HG03575 (cell line): Measurements from ENCODE around the gene DCX.

Source experiments
- ATAC-seq: cut with Tn5 transposase; IDR thresholded peaks from one replicate; pipeline ENCODE4 v1.9.1; 2021; ENCODE audit not compliant: unreplicated experiment, insufficient number of reproducible peaks, low FRiP score; ENCODE audit errors: extremely low read depth

The DCX gene

GRCh38 chrX:111411983-111412382 lies at the start of gene DCX:
Gene DCX (minus strand): TSS chrX:111412192. CDS start chrX:111410398, 1,794 bp downstream.
- no peak for ATAC-seq

- no peak for ATAC-seq
These were observed 48.6 kb upstream of the DCX start for GRCh38 chrX:111460607-111461006.

GRCh38 chrX:111447298-111447697 lies 35.3 kb upstream of the DCX start:
- no peak for ATAC-seq

DNA sequence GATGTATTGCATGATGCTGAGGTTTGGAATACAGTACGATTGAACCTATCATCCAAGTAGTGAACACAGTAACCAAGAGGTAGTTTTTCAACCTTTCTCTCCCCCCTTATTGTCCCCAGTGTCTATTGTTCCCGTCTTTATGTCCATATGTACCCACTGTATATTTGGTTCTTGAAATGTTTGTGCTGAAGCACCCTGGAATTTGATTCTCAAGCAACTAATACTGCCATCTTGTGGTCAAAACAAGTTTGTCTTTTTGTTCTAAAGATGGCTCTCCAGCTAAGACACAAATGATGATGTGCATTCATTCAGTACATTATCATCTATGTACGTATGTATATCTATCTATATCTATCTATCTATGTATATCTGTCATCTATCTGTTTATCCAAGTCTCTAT lies 33.5 kb upstream of the DCX start:
- no peak for ATAC-seq

DNA sequence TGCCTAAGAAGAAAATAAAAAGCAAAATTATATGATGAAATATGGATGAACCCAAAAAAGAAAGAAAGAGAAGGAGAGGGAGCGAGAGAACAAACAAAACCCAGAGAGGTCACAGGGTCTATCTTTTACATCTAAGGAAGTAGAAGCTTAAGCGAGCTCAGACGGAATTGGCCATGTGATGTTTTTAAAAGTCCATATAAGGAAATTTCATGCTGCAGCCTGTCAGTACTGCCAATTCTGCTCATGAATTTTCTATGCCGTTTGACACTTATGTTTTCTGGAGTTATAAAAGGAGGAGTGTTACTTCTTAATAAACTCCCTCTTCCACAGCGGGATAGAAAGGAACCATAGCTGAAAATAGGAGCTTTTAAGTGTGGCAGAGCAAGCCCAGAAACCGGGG lies 32.9 kb upstream of the DCX start:
- ATAC-seq, result no peak

DNA sequence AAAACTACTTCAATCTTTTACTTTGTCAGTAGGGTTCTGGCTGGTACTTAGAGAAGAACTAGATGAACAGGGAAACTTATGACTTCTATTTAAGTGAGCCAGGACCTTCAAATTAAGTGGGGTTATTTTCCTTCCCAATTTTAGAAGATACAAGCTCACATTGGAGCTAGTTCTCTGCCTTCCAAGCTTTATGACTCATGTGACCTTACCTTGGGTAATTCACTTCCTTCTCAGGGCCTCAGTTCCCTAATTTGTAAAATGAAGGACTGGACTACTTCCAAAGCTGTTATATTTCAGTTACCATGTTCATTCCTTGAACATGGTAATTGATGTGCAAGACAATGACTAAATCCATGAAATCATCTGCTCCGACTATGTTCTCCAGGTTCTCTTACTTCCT lies 32.0 kb upstream of the DCX start:
- ATAC-seq, result no peak

DNA sequence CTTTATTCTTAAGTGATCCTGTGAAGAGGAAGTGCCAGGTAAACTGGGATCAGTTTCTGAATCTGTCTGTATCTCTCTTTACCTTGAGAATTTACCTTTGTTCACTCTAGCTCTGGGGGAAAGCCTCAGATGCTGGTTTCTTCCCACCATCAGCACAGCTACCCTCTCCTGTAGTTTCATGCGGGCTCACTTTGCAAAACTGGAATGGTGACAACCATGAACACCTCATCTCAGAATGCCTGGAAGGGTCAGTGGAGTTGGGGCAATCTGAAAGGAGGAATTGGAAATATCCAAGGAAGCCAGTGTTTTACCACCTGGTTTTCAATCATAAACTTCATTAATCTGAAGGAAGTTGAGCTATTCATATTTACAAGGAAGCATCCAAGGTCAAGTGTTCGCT lies 30.8 kb upstream of the DCX start:
- ATAC-seq, result no peak

DNA sequence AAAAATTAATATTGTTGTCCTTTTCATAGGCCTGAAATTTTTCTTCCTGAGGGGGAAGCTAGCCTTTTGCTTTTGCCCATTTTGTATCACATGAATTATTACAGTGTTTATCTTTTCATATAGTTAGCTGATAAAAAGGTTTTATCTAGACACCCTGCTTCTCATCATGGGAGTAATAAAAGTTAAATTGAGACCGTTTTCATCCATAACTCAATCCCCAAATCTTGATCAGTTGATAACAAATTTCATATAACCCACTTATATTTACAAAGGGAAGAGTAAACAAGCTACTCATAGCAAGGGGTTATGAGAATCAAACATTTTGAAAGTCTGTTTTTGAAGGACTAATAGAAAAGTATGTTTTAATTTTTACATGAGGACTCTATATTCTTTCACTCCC lies 23.5 kb upstream of the DCX start:
- ATAC-seq, result no peak

- ATAC-seq, result no peak
These were observed 19.0 kb upstream of the DCX start for GRCh38 chrX:111431001-111431400.

- no peak for ATAC-seq
These were observed 435 bp downstream of the DCX start for GRCh38 chrX:111411557-111411956.

DNA sequence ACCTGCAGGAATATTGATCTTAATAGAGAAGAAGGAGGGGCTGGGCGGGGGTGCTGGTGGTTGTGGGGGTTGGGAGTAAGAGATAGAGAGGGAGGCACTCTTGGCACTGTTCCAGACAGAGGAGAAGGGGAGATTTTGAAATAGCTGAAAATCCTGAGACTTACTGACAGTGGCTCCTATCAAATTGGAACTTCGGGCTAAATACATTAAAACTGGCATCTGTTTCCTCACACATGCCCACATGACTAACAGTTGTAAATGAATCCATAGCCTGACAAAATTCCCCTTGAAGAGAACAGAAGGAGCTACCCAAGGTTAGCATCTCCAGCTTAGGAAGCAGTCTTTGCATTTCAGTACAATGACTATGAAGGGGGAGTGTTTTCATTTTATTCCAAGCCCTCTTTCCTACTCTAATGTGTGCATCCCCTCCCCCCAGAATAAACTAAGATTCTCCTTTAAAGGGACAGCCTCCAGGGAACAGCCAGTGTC lies 1.4 kb downstream of the DCX start:
- no peak for ATAC-seq

DNA sequence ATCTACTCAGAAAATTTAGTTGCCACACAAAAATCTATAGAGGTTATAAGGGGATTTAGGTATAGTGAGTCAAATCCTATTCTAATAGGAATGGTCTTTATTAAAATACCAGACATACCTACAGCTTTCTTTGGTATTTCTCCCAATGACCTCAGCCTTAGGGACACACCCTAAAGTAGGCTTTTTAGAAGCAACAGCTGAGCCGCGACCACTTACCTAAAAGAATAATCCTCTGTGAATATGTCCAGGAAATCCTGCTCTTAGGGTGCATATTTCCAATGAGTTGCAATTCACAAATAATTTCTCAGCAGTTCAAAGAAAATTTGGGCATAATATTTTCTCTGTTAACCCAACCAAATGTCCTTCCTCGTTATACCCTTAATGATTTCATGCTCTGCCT lies 2.7 kb downstream of the DCX start:
- no peak for ATAC-seq

GRCh38 chrX:111407948-111408347 lies 4.0 kb downstream of the DCX start:
- no peak for ATAC-seq

DNA sequence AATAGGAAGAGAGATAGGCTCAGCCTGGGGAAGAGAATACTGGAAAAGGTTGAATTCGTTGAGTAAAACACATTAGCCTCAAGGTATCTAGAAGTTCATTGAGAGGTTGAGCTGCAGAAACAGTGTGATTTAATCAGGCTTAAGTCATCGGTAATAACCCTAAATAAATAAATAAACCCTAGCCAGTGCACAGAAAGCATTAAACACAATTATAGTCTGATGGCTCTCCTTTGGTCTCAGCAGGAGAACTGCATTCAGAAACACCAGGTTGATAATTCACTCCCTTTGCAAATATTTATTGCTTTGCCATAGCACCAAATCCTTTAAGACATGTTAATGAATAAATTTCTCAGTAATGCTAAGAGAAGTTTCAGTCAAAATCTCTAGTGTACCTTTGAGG lies 9.6 kb downstream of the DCX start:
- no peak for ATAC-seq

- ATAC-seq, result no peak
These were observed 16.8 kb downstream of the DCX start for GRCh38 chrX:111395149-111395548.

DNA sequence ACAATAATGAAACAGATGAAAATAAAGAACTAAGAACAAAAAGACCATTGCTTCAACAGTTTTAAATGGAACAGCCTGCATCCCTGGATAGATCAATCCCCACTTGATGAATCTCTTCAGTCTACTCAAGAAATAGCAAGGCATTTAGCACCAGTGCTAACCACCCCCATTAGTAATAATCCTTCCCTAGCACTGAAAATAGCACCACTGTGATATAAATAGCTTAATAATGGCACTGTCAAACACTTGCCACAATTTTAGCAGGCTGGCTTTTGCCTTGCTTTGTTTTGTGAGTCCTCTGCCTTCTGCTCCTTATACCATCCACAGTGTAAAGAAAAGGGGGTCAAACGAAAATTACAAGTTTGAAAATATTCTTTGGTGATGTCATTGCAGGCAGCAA lies 17.4 kb downstream of the DCX start:
- no peak for ATAC-seq

DNA sequence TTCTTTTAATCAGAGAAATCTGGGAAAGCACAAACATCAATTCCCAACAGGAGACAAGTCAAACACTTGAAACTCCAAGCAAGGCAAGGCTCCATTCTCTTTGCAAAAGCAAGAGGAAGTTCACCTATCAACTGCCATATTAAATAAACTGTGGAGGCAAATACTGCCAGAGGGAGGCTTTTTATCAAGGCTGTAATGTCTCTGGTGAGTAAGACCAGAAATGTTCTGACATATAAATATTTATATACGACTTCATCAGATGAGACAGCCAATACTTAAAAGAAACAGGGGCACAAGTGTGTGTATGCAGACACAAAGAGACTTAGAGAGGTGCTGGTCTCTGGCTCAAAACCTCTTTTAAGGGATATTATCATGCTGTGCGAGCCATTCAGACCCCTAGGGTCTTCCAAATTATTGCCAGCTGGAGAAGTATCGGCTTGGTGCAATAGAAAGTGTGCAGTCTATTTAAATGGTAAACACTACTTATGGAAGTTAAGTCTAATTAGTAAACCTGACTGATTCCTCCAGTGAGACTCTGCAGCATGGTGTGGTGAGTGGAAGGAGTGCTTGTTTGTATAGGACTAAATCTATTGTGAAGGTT lies 24.4 kb downstream of the DCX start:
- no peak for ATAC-seq

DNA sequence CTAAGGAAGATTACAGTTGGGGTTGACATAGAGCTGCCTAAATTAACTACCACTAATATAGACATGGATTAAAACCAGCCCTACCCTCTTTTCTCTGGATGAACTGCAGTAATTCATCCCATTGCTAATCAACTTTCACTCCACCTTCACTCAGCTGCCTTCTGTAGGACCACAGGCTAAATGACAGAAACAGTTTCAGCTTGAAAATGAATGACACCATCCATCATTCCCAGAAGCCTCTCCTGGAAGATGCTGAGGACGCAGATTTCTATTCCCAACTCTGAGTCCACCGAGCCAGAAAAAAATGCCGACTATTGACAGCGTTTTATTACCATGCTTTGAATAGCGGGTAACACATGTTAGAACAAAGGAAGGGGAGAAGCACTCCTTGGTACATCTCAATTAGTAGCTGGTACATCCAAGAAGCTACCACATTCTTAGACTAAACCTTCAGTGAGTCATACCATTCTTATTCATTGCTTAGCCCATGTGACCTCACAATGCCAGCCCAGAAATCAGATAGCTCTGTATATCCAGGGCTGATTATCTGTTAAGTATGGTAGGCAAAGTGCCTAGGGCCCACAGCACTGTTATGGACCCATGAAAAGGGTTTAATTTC lies 25.3 kb downstream of the DCX start:
- ATAC-seq, result no peak

DNA sequence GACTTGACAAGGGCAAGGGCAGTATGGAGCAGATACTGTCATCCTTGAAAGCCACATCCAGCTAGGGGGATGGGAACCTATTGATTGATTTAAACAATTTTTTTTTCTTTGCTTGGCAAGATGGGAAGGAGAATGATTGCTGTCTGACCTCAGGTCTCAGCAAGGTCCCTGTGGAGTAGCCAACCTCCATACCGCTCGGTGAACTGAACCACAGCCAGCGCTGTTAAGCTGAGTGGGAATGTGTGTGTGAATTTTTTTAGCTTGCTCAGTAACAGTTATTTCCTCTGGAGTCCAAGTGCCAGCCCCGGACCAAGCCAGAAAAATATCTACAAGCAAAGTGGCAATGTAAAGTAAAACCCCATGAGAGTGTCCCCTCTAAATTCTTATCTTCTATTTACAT lies 25.9 kb downstream of the DCX start:
- no peak for ATAC-seq

- no peak for ATAC-seq
These were observed 29.7 kb downstream of the DCX start for GRCh38 chrX:111382277-111382676.
